ENCODE data around the gene KIAA1671. TPM values are rescaled to one million over a fixed set of nuclear protein-coding genes. Genes with fewer than 3 reads are reported as not detected.

KIAA1671 gene
- total RNA-seq, 6 donors from 2014 or later, result 30.9 to 57.7 (median 42.1) TPM

- TF ChIP-seq EP300 (IDR thresholded peaks at IDR 0.05), result no peak
- no peak for TF ChIP-seq POLR2AphosphoS5 (IDR thresholded peaks at IDR 0.05)
- TF ChIP-seq POLR2A (IDR thresholded peaks at IDR 0.05), result no peak
- TF ChIP-seq CTCF (IDR thresholded peaks at IDR 0.05), result no peak
- ATAC-seq (ENCODE audit: low FRiP score in 2 of 2), result no peak
- Histone ChIP-seq H3K9me3 (no peaks in the 10 kb centered on the region), H3K4me1 (peaks cover 27 to 49% (median 32%) of the 10 kb centered on the region in 4 donors), H3K36me3 (no peaks in the 10 kb centered on the region), H3K27ac (peak overlapping the region in 2 of 4 donors; percentile 27 to 46), H3K27me3 (no peaks in the 10 kb centered on the region), H3K4me3 (no peak overlapping the region)
- 45 to 63% methylated on average over 1 of the region's 1 CpG for WGBS, 2 donors
- no peak for DNase-seq
These were observed 193.8 kb downstream of the KIAA1671 start for GRCh38 chr22:25146307-25146706.

- peaks cover 27 to 49% (median 32%) of the 10 kb centered on the region in 4 donors for H3K4me1 ChIP-seq
- TF ChIP-seq POLR2AphosphoS5 (IDR thresholded peaks at IDR 0.05) (no peak), EP300 (IDR thresholded peaks at IDR 0.05) (no peak)
- H3K27me3 ChIP-seq, result no peaks in the 10 kb centered on the region
- H3K4me3 ChIP-seq, result no peak overlapping the region
- ATAC-seq (ENCODE audit: low FRiP score in 2 of 2), result no peak
- H3K9me3 ChIP-seq, result no peaks in the 10 kb centered on the region
- H3K36me3 ChIP-seq, result no peaks in the 10 kb centered on the region
- peak overlapping the region in 2 of 4 donors; percentile 65 to 71 for H3K27ac ChIP-seq
- no peak for DNase-seq
- WGBS, 2 donors, result 59 to 61% methylated on average over 4 of the region's 4 CpGs
These were observed 194.6 kb downstream of the KIAA1671 start for GRCh38 chr22:25146906-25147641.

- TF ChIP-seq POLR2AphosphoS5 (IDR thresholded peaks at IDR 0.05) (no peak), EP300 (IDR thresholded peaks at IDR 0.05) (no peak), POLR2A (IDR thresholded peaks at IDR 0.05) (no peak), CTCF (IDR thresholded peaks at IDR 0.05) (no peak)
- Histone ChIP-seq H3K27me3 (no peaks in the 10 kb centered on the region), H3K9me3 (no peaks in the 10 kb centered on the region), H3K4me1 (peaks cover 27 to 49% (median 32%) of the 10 kb centered on the region in 4 donors), H3K27ac (peak overlapping the region in 2 of 4 donors; percentile 65 to 71), H3K36me3 (no peaks in the 10 kb centered on the region), H3K4me3 (no peak overlapping the region)
- 79 to 81% methylated on average over 2 of the region's 2 CpGs for WGBS, 2 donors
- ATAC-seq (ENCODE audit: low FRiP score in 2 of 2) (no peak), DNase-seq (no peak)
These were observed 195.1 kb downstream of the KIAA1671 start for GRCh38 chr22:25147642-25147928.

GRCh38 chr22:25148149-25148691 lies 195.7 kb downstream of the KIAA1671 start:
- H3K4me1 ChIP-seq, result peaks cover 27 to 46% (median 31%) of the 10 kb centered on the region in 4 donors
- DNase-seq, result peak in 1 of 2 donors; percentile 49
- H3K4me3 ChIP-seq, result no peak overlapping the region
- H3K27me3 ChIP-seq, result no peaks in the 10 kb centered on the region
- no peaks in the 10 kb centered on the region for H3K9me3 ChIP-seq
- H3K36me3 ChIP-seq, result no peaks in the 10 kb centered on the region
- peak in 2 of 6 experiments; percentile 9 to 22 for TF ChIP-seq CTCF (IDR thresholded peaks at IDR 0.05)
- TF ChIP-seq POLR2AphosphoS5 (IDR thresholded peaks at IDR 0.05), result peak in 1 of 2 donors; percentile 51
- no peak for TF ChIP-seq POLR2A (IDR thresholded peaks at IDR 0.05)
- peak; percentile 35 to 64 for ATAC-seq (ENCODE audit: low FRiP score in 2 of 2)
- H3K27ac ChIP-seq, result peak overlapping the region; percentile 12 to 71 (median 66)
- WGBS, 2 donors, result 0 to 29% methylated on average over 2 to 4 of the region's 4 CpGs

GRCh38 chr22:25149014-25149413 lies 196.5 kb downstream of the KIAA1671 start:
- DNase-seq (no peak), ATAC-seq (ENCODE audit: low FRiP score in 2 of 2) (no peak)
- H3K27ac ChIP-seq, result peak overlapping the region in 2 of 4 donors; percentile 65 to 71
- H3K4me1 ChIP-seq, result peaks cover 32 to 45% (median 36%) of the 10 kb centered on the region in 4 donors
- H3K9me3 ChIP-seq, result no peaks in the 10 kb centered on the region
- no peak overlapping the region for H3K4me3 ChIP-seq
- TF ChIP-seq CTCF (IDR thresholded peaks at IDR 0.05), result no peak
- TF ChIP-seq POLR2AphosphoS5 (IDR thresholded peaks at IDR 0.05), result no peak
- no peak for TF ChIP-seq EP300 (IDR thresholded peaks at IDR 0.05)
- no peak for TF ChIP-seq POLR2A (IDR thresholded peaks at IDR 0.05)
- H3K36me3 ChIP-seq, result no peaks in the 10 kb centered on the region
- H3K27me3 ChIP-seq, result no peaks in the 10 kb centered on the region
- 73 to 83% methylated on average over 6 of the region's 6 CpGs for WGBS, 2 donors
